Measurements from ENCODE around the gene RPGR. TPM values are rescaled to one million over a fixed set of nuclear protein-coding genes. Genes with fewer than 3 reads are reported as not detected.

RPGR gene
- total RNA-seq, 1 experiment from 2014 or later, result 8.3 TPM

GRCh38 chrX:38285649-38286048, 41.7 kb downstream of the RPGR start:
- no peaks in the 10 kb centered on the region for H3K9me2 ChIP-seq (replicated peaks; ENCODE audit: low read length)
- ATAC-seq (no peak), DNase-seq (no peak)
- no TSS peak for BruUV-seq (replicated peaks)
- H3K9me3 ChIP-seq (ENCODE audit: low read length), result no peaks in the 10 kb centered on the region
- ChIA-PET POLR2A (ENCODE audit: unreplicated experiment) (no interaction called here), CTCF (no interaction called here)
- no peaks in the 10 kb centered on the region for H3K36me3 ChIP-seq (ENCODE audit: low read depth, low read length)
- no peak overlapping the region for H3K4me3 ChIP-seq (ENCODE audit: low read length)
- H4K20me1 ChIP-seq (ENCODE audit: low read length), result no peaks in the 10 kb centered on the region
- no peaks in the 10 kb centered on the region for H3F3A ChIP-seq (ENCODE audit: low read length, unreplicated experiment)
- intact Hi-C loops (cut with micrococcal nuclease), result no loop called here
- TF ChIP-seq EZH2phosphoT487 (IDR thresholded peaks at IDR 0.05; ENCODE audit: borderline replicate concordance, low read length) (no peak), EZH2 (IDR thresholded peaks at IDR 0.05; ENCODE audit: low read length, unreplicated experiment) (no peak), CTCF (conservative IDR thresholded peaks at IDR 0.05; ENCODE audit: low read depth, low read length) (no peak)
- no peak overlapping the region for H3K27ac ChIP-seq (ENCODE audit: low read length)
- H3K4me1 ChIP-seq (ENCODE audit: insufficient read depth, low read length), result no peaks in the 10 kb centered on the region
- no peak overlapping the region for H3K9ac ChIP-seq (ENCODE audit: low read length)
- no peak overlapping the region for H2AFZ ChIP-seq (ENCODE audit: low read length)
- H3K27me3 ChIP-seq (ENCODE audit: low read length), result no peaks in the 10 kb centered on the region
- H3K79me2 ChIP-seq (ENCODE audit: low read length), result no peaks in the 10 kb centered on the region
- no peak overlapping the region for H3K4me2 ChIP-seq (ENCODE audit: low read length)

- Histone ChIP-seq H3K27ac (ENCODE audit: low read length) (no peak overlapping the region), H3K9me2 (replicated peaks; ENCODE audit: low read length) (no peaks in the 10 kb centered on the region), H3F3A (ENCODE audit: low read length, unreplicated experiment) (no peaks in the 10 kb centered on the region), H2AFZ (ENCODE audit: low read length) (no peak overlapping the region), H3K4me1 (ENCODE audit: insufficient read depth, low read length) (peaks cover 25% of the 10 kb centered on the region), H3K79me2 (ENCODE audit: low read length) (no peaks in the 10 kb centered on the region), H3K27me3 (ENCODE audit: low read length) (no peaks in the 10 kb centered on the region), H3K9ac (ENCODE audit: low read length) (no peak overlapping the region), H4K20me1 (ENCODE audit: low read length) (no peaks in the 10 kb centered on the region), H3K4me3 (ENCODE audit: low read length) (no peak overlapping the region), H3K36me3 (ENCODE audit: low read depth, low read length) (no peaks in the 10 kb centered on the region), H3K9me3 (ENCODE audit: low read length) (no peaks in the 10 kb centered on the region), H3K4me2 (ENCODE audit: low read length) (no peak overlapping the region)
- no TSS peak for BruUV-seq (replicated peaks)
- intact Hi-C loops (cut with micrococcal nuclease), result no loop called here
- CTCF ChIA-PET, result interaction anchor here (0.6 to 1.5 kb wide), 5 partner anchors 11 to 90 kb away, joined by 3 to 15 read pairs (median 7); partner anchors contain the start of gene RPGR
- POLR2A ChIA-PET (ENCODE audit: unreplicated experiment), result interaction anchor here (0.7 kb wide), 1 partner anchor 66 kb away, joined by 7 read pairs; no protein-coding TSS in a partner anchor
- DNase-seq (peak; percentile 7), ATAC-seq (no peak; the same call in 1 of the 2 replicates)
- TF ChIP-seq EZH2 (IDR thresholded peaks at IDR 0.05; ENCODE audit: low read length, unreplicated experiment) (no peak), CTCF (conservative IDR thresholded peaks at IDR 0.05; ENCODE audit: low read depth, low read length) (peak; percentile 45), EZH2phosphoT487 (IDR thresholded peaks at IDR 0.05; ENCODE audit: borderline replicate concordance, low read length) (no peak)
Measured at GRCh38 chrX:38282049-38282448, 45.3 kb downstream of the RPGR start.

- intact Hi-C loops (cut with micrococcal nuclease), result loop anchor here (10.0 kb wide), 1 partner anchor 526 kb away; the partner anchor contains the start of gene MID1IP1
- POLR2A ChIA-PET (ENCODE audit: unreplicated experiment), result no interaction called here
- Histone ChIP-seq H3K9me3 (ENCODE audit: low read length) (no peaks in the 10 kb centered on the region), H4K20me1 (ENCODE audit: low read length) (no peaks in the 10 kb centered on the region), H3K9ac (ENCODE audit: low read length) (no peak overlapping the region), H3K4me1 (ENCODE audit: insufficient read depth, low read length) (peaks cover 46% of the 10 kb centered on the region), H3K27ac (ENCODE audit: low read length) (peak overlapping the region; percentile 46), H3K4me3 (ENCODE audit: low read length) (no peak overlapping the region), H3K79me2 (ENCODE audit: low read length) (no peaks in the 10 kb centered on the region), H3K4me2 (ENCODE audit: low read length) (peak overlapping the region; percentile 39; the same call in 1 of the 2 replicates), H3K36me3 (ENCODE audit: low read depth, low read length) (no peaks in the 10 kb centered on the region), H2AFZ (ENCODE audit: low read length) (no peak overlapping the region), H3K9me2 (replicated peaks; ENCODE audit: low read length) (no peaks in the 10 kb centered on the region), H3F3A (ENCODE audit: low read length, unreplicated experiment) (peaks cover 8% of the 10 kb centered on the region), H3K27me3 (ENCODE audit: low read length) (no peaks in the 10 kb centered on the region)
- DNase-seq, result no peak
- TF ChIP-seq EZH2 (IDR thresholded peaks at IDR 0.05; ENCODE audit: low read length, unreplicated experiment) (no peak), CTCF (conservative IDR thresholded peaks at IDR 0.05; ENCODE audit: low read depth, low read length) (no peak), EZH2phosphoT487 (IDR thresholded peaks at IDR 0.05; ENCODE audit: borderline replicate concordance, low read length) (no peak)
- BruUV-seq (replicated peaks), result no TSS peak
- CTCF ChIA-PET, result no interaction called here
- ATAC-seq, result no peak
Measured at GRCh38 chrX:38279188-38279587, 48.1 kb downstream of the RPGR start.
